ENCODE data around the gene MTARC2.

DNA sequence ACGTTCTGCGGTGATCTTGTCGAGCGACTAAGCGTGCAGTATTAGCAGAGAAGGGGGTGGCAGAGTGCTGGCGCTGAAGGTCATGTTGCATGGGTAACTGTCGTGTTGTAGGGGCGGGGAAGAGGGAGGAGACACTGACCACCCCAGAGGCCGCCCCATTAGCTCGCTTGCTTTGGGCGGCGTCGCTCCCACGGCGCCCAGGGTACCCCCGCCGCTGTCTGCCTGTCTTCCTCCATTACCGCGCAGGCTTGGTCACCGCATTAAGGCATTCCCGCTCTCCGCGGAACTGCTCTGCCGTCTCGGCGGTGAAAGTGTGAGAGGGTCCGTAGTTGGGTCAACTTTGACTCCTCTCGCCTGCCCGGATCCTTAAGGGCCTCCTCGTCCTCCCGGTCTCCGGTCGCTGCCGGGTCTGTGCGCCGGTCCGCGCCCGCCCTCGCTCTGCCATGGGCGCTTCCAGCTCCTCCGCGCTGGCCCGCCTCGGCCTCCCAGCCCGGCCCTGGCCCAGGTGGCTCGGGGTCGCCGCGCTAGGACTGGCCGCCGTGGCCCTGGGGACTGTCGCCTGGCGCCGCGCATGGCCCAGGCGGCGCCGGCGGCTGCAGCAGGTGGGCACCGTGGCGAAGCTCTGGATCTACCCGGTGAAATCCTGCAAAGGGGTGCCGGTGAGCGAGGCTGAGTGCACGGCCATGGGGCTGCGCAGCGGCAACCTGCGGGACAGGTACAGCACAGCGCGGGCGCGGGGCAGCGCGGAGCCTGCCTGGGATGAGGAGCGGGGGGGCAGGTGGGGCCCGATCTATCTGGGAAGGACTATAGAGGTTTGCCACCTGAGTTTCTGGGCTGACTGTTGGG, at the start of gene MTARC2:
- TF ChIP-seq TAF1 (IDR thresholded peaks at IDR 0.05; ENCODE audit: borderline replicate concordance, low read depth, low read length) (peak; percentile 26; the same call in 1 of the 2 replicates), CTCF (IDR thresholded peaks at IDR 0.05) (no peak), CHD2 (IDR thresholded peaks at IDR 0.05; ENCODE audit: low read length, partially characterized antibody) (no peak), TEAD4 (IDR thresholded peaks at IDR 0.05; ENCODE audit: borderline replicate concordance, insufficient read depth) (no peak), REST (IDR thresholded peaks at IDR 0.05; ENCODE audit: low read depth, low read length) (no peak), RAD21 (IDR thresholded peaks at IDR 0.05; ENCODE audit: low read length) (0 out of 2 replicates have a peak, but pooled peaks have one; percentile 2), RFX5 (IDR thresholded peaks at IDR 0.05; ENCODE audit: low read length) (no peak), GABPA (IDR thresholded peaks at IDR 0.05; ENCODE audit: low read depth) (no peak)
- TF ChIP-seq, protein P1, sequence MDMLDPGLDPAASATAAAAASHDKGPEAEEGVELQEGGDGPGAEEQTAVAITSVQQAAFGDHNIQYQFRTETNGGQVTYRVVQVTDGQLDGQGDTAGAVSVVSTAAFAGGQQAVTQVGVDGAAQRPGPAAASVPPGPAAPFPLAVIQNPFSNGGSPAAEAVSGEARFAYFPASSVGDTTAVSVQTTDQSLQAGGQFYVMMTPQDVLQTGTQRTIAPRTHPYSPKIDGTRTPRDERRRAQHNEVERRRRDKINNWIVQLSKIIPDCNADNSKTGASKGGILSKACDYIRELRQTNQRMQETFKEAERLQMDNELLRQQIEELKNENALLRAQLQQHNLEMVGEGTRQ (IDR thresholded peaks at IDR 0.05; ENCODE audit: borderline replicate concordance, low read depth, low read length): no peak
